ENCODE measurements around the gene NDC1.

GRCh38 chr1:53732409-53732808 lies 105.7 kb downstream of the NDC1 start:
- no peak for TF ChIP-seq CTCF (IDR thresholded peaks at IDR 0.05)
- TF ChIP-seq POLR2AphosphoS5 (IDR thresholded peaks at IDR 0.05), result no peak
- TF ChIP-seq POLR2A (IDR thresholded peaks at IDR 0.05), result no peak
- no peak for TF ChIP-seq EP300 (IDR thresholded peaks at IDR 0.05; ENCODE audit: low read depth)

Data from transverse colon (tissue), 4 donors.